H1 (cell line): ENCODE data around the gene IAH1. TPM values are rescaled to one million over a fixed set of nuclear protein-coding genes. Genes with fewer than 3 reads are reported as not detected.

Experiments
- CTCF ChIA-PET: fragments of 300-600 bp; sonication (Branson Sonifier 250); formaldehyde crosslinking; loops from one replicate; lab custom pipeline; 2021; ENCODE audit not compliant: partially characterized antibody; lab: Charles Lee
- POLR2A ChIA-PET: fragments of 300-600 bp; sonication (Branson Sonifier 250); formaldehyde crosslinking; loops from one replicate; lab custom pipeline; 2021; ENCODE audit warnings: inconsistent platforms; ENCODE audit not compliant: partially characterized antibody; lab: Charles Lee
- DNase-seq, 2 experiments: peaks; one replicate each; pipeline versions ENCODE4 v3.0.0 to v3.0.0-alpha.2; 2010 to 2022; ENCODE audit warnings: low spot score in 2 of 2, low read depth in 1 of 2, mixed read lengths in 1 of 2
- FAIRE-seq: peaks from 2 replicates; lab custom pipeline; 2011; peaks lifted over from hg19 to GRCh38; lab: Jason Lieb, UNC
- H2AFZ ChIP-seq: 2 replicates; pipeline ENCODE4 v1.8.1; 2012; ENCODE audit warnings: low read length, inconsistent platforms
- H2AK5ac ChIP-seq: 2 replicates; pipeline ENCODE4 v1.6.1; 2013; ENCODE audit warnings: low read depth, low read length
- H2BK120ac ChIP-seq: replicated peaks from 2 replicates; pipeline ENCODE3; 2013; ENCODE audit warnings: low read depth, low read length, inconsistent platforms
- H2BK12ac ChIP-seq: 2 replicates; pipeline ENCODE4 v1.6.1; 2013; ENCODE audit warnings: low read depth, low read length
- H2BK15ac ChIP-seq: 2 replicates; pipeline ENCODE4 v1.6.1; 2013; ENCODE audit warnings: low read length
- H2BK20ac ChIP-seq: 2 replicates; pipeline ENCODE4 v1.6.1; 2013; ENCODE audit warnings: low read length
- H2BK5ac ChIP-seq: 2 replicates; pipeline ENCODE4 v1.6.1; 2013; ENCODE audit warnings: low read depth, low read length
- H3K14ac ChIP-seq: 2 replicates; pipeline ENCODE4 v1.6.1; 2013; ENCODE audit warnings: inconsistent platforms; ENCODE audit not compliant: insufficient read length
- H3K18ac ChIP-seq: 2 replicates; pipeline ENCODE4 v1.6.1; 2013; ENCODE audit warnings: low read length; ENCODE audit errors: extremely low read depth
- H3K23ac ChIP-seq: 2 replicates; pipeline ENCODE4 v1.6.1; 2013; ENCODE audit warnings: inconsistent platforms; ENCODE audit not compliant: insufficient read length
- H3K23me2 ChIP-seq: 2 replicates; pipeline ENCODE4 v1.6.1; 2013; ENCODE audit warnings: low read depth, low read length
- H3K27ac ChIP-seq: 2 replicates; pipeline ENCODE4 v1.6.1; 2011; ENCODE audit warnings: low read depth, low read length, inconsistent platforms
- H3K27me3 ChIP-seq, 4 experiments: replicated peaks in 1 of 4; 1 replicate in 1 of 4; 2 replicates in 3 of 4; pipeline versions ENCODE4 v1.6.1 to v1.8.1; 2011 to 2013; ENCODE audit warnings: low read length in 3 of 4, mild to moderate bottlenecking in 3 of 4, inconsistent platforms in 2 of 4, mixed read lengths in 2 of 4, moderate library complexity in 1 of 4; ENCODE audit not compliant: control insufficient read depth in 3 of 4, insufficient read depth in 3 of 4; ENCODE audit errors: extremely low read depth in 1 of 4
- H3K36me3 ChIP-seq, 4 experiments: 2 replicates each; pipeline versions ENCODE4 v1.6.1 to v1.8.1; 2011 to 2013; ENCODE audit warnings: mild to moderate bottlenecking in 4 of 4, low read length in 3 of 4, moderate library complexity in 2 of 4, control low read depth in 1 of 4, inconsistent platforms in 1 of 4; ENCODE audit not compliant: insufficient read depth in 4 of 4, control insufficient read depth in 2 of 4
- H3K4ac ChIP-seq: replicated peaks from 2 replicates; pipeline ENCODE3; 2013; ENCODE audit warnings: low read length, low read depth, mixed read lengths, inconsistent platforms; ENCODE audit not compliant: insufficient read length
- H3K4me1 ChIP-seq, 4 experiments: replicated peaks in 1 of 4; 1 replicate in 1 of 4; 2 replicates in 3 of 4; pipeline versions ENCODE4 v1.6.1 to v1.8.1; 2011 to 2013; ENCODE audit warnings: low read length in 3 of 4, inconsistent platforms in 2 of 4, mixed read lengths in 1 of 4; ENCODE audit not compliant: insufficient read depth in 4 of 4, control insufficient read depth in 3 of 4
- H3K4me2 ChIP-seq, 2 experiments: 2 replicates each; pipeline versions ENCODE4 v1.6.1 to v1.8.1; 2011 to 2013; ENCODE audit warnings: low read depth in 2 of 2, low read length in 2 of 2, control low read depth in 1 of 2, inconsistent platforms in 1 of 2, mild to moderate bottlenecking in 1 of 2; ENCODE audit not compliant: insufficient read depth in 1 of 2
- H3K4me3 ChIP-seq, 4 experiments: fragments of 200-600, 300-600 bp in 1 of 4; sonication (generic), shearing (Covaris generic), sonication (Bioruptor Twin) in 1 of 4; 2 replicates each; pipeline versions ENCODE4 v1.5.1 to v1.8.1; 2011 to 2016; ENCODE audit warnings: low read length in 4 of 4, low read depth in 3 of 4, control low read depth in 2 of 4, inconsistent platforms in 2 of 4, mild to moderate bottlenecking in 2 of 4, mixed read lengths in 1 of 4, moderate library complexity in 1 of 4; ENCODE audit not compliant: insufficient read depth in 2 of 4; ENCODE audit errors: extremely low read depth in 1 of 4
- H3K56ac ChIP-seq: replicated peaks from 2 replicates; pipeline ENCODE3; 2013; ENCODE audit warnings: low read depth, mild to moderate bottlenecking, mixed read lengths, low read length, inconsistent platforms; ENCODE audit not compliant: insufficient read length
- H3K79me1 ChIP-seq: 2 replicates; pipeline ENCODE4 v1.6.1; 2013; ENCODE audit warnings: low read depth, low read length, control low read depth
- H3K79me2 ChIP-seq, 2 experiments: 2 replicates each; pipeline versions ENCODE4 v1.6.1 to v1.8.1; 2012 to 2013; ENCODE audit warnings: low read length in 2 of 2, mild to moderate bottlenecking in 2 of 2, inconsistent platforms in 1 of 2; ENCODE audit not compliant: insufficient read depth in 2 of 2, control insufficient read depth in 1 of 2
- H3K9ac ChIP-seq, 4 experiments: replicated peaks in 1 of 4; 1 replicate in 1 of 4; 2 replicates in 3 of 4; pipeline versions ENCODE4 v1.6.1 to v1.8.1; 2011 to 2013; ENCODE audit warnings: low read depth in 3 of 4, low read length in 3 of 4, control low read depth in 2 of 4, mild to moderate bottlenecking in 2 of 4, moderate library complexity in 2 of 4, inconsistent platforms in 1 of 4; ENCODE audit errors: extremely low read depth in 1 of 4
- H3K9me3 ChIP-seq, 2 experiments: 2 replicates each; pipeline versions ENCODE4 v1.6.1 to v1.8.1; 2012 to 2013; ENCODE audit warnings: mild to moderate bottlenecking in 2 of 2, moderate library complexity in 2 of 2, control low read depth in 1 of 2, inconsistent platforms in 1 of 2, low read depth in 1 of 2, low read length in 1 of 2, mixed read lengths in 1 of 2; ENCODE audit not compliant: insufficient read depth in 2 of 2
- H4K20me1 ChIP-seq, 2 experiments: replicated peaks in 1 of 2; 2 replicates each; pipeline versions ENCODE3 to v1.8.1; 2011 to 2013; ENCODE audit warnings: inconsistent platforms in 2 of 2, low read length in 2 of 2, mild to moderate bottlenecking in 1 of 2; ENCODE audit not compliant: insufficient read depth in 2 of 2, control insufficient read depth in 1 of 2
- H4K5ac ChIP-seq: 2 replicates; pipeline ENCODE4 v1.6.1; 2013; ENCODE audit warnings: low read length, low read depth, mixed read lengths, inconsistent platforms; ENCODE audit not compliant: insufficient read length
- H4K8ac ChIP-seq: 2 replicates; pipeline ENCODE4 v1.8.0; 2013; ENCODE audit warnings: mild to moderate bottlenecking, moderate library complexity, low read length, inconsistent platforms; ENCODE audit not compliant: insufficient read depth; ENCODE audit errors: extremely low read depth
- H4K91ac ChIP-seq: replicated peaks from 2 replicates; pipeline ENCODE3; 2013; ENCODE audit warnings: low read length, mixed read lengths, inconsistent platforms; ENCODE audit not compliant: insufficient read length
- WGBS, 2 experiments: shearing (Covaris generic) in 1 of 2; methylation state at CpG; one replicate each; pipeline versions ENCODE4 v1.1.6 to v1.1.7; 2013 to 2015; ENCODE audit warnings: low lambda C conversion rate in 2 of 2, mixed read lengths in 2 of 2, inconsistent platforms in 1 of 2, low coverage in 1 of 2, missing lambda C conversion rate in 1 of 2; ENCODE audit not compliant: insufficient replicate concordance in 2 of 2, insufficient coverage in 1 of 2, insufficient read length in 1 of 2; ENCODE audit errors: extremely low coverage in 1 of 2, missing lambda C conversion rate in 1 of 2; 5-methylcytosine and 5-hydroxymethylcytosine counted together
- polyA plus RNA-seq, 7 experiments: library from polyadenylated mRNA; depleted of rRNA in 3 of 7; stranded (reverse) in 5 of 7; unstranded in 2 of 7; fragments of >200 nt in 5 of 7; fragments of 200-250 nt in 2 of 7; gene quantifications; 1 replicate in 5 of 7; 2 replicates in 1 of 7; 4 replicates in 1 of 7; pipeline versions ENCODE4 v1.2.1 to v1.2.3, GENCODE V29; 2011 to 2013; ENCODE audit warnings: missing spikeins in 2 of 7, mixed read lengths in 2 of 7
- total RNA-seq: library from RNA; stranded (reverse); fragmentation: NEBNext Ultra II Directional; extraction: Animal tissue kit (Norgen Biotek cat#: 25700); gene quantifications from 2 replicates; pipeline ENCODE4 v1.2.1, GENCODE V29; 2021

IAH1 gene
- total and polyA plus RNA-seq, 2 of the 8 experiments (the other 6 are each of a cell fraction or from before 2014, with no cell fraction given): 15.1 to 21.5 TPM

DNA sequence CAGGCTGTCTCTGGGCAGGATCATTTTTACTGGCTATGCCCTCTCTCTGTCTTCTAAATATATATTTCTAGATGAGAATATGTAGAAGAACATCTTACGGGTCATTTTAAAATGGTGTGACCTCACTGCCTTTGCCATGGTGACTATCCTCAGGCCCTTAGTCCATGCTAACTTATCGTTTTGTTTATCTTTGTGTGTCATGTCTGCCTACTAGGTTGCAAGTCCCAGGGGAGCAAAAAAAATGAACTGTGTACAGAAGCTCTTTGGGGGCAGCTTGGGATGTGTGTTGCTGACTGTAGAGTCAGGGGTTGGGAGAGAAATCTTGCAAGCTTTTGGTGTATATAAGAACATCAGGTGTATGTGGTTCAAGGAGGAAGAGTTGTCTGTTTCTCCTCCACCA is 39.9 kb upstream of the IAH1 start:
- no peaks in the 10 kb centered on the region for H3K23me2 ChIP-seq
- H3K79me2 ChIP-seq: no peaks in the 10 kb centered on the region
- no peak overlapping the region for H3K4ac ChIP-seq
- no peak overlapping the region for H2BK20ac ChIP-seq
- H3K4me2 ChIP-seq: no peak overlapping the region
- FAIRE-seq (no peak), DNase-seq (no peak)
- H3K14ac ChIP-seq: no peak overlapping the region
- H3K4me3 ChIP-seq: no peak overlapping the region
- H4K5ac ChIP-seq: no peak overlapping the region
- CTCF ChIA-PET: interaction anchor here (0.8 to 1.2 kb wide), 3 partner anchors 28 to 45 kb away, joined by 3 read pairs; no protein-coding TSS in a partner anchor
- no peaks in the 10 kb centered on the region for H4K20me1 ChIP-seq
- no peak overlapping the region for H3K56ac ChIP-seq
- no peak overlapping the region for H4K8ac ChIP-seq
- peaks cover 14 to 80% (median 59%) of the 10 kb centered on the region in 4 experiments for H3K36me3 ChIP-seq
- no peak overlapping the region for H3K27ac ChIP-seq
- no peak overlapping the region for H4K91ac ChIP-seq
- no peak overlapping the region for H2BK5ac ChIP-seq
- no peak overlapping the region for H3K18ac ChIP-seq
- H3K4me1 ChIP-seq: no peaks in the 10 kb centered on the region
- no peak overlapping the region for H2AK5ac ChIP-seq
- no peaks in the 10 kb centered on the region for H3K27me3 ChIP-seq
- H3K9ac ChIP-seq: no peak overlapping the region
- 90% methylated on average over 2 of the region's 2 CpGs; no CpG with 5 or more reads in 1 of the 2 experiments for WGBS, 2 experiments
- no peaks in the 10 kb centered on the region for H3K9me3 ChIP-seq
- no peak overlapping the region for H2BK120ac ChIP-seq
- no peak overlapping the region for H2BK12ac ChIP-seq
- POLR2A ChIA-PET: no interaction called here
- no peak overlapping the region for H2BK15ac ChIP-seq
- H3K79me1 ChIP-seq: no peaks in the 10 kb centered on the region
- no peak overlapping the region for H3K23ac ChIP-seq
- H2AFZ ChIP-seq: no peak overlapping the region
